ENCODE results near the gene POMGNT1. TPM values are rescaled to one million over a fixed set of nuclear protein-coding genes. Genes with fewer than 3 reads are reported as not detected.

POMGNT1 gene
- total RNA-seq, 2 donors from 2014 or later, result 31.9 to 36.3 TPM

DNA sequence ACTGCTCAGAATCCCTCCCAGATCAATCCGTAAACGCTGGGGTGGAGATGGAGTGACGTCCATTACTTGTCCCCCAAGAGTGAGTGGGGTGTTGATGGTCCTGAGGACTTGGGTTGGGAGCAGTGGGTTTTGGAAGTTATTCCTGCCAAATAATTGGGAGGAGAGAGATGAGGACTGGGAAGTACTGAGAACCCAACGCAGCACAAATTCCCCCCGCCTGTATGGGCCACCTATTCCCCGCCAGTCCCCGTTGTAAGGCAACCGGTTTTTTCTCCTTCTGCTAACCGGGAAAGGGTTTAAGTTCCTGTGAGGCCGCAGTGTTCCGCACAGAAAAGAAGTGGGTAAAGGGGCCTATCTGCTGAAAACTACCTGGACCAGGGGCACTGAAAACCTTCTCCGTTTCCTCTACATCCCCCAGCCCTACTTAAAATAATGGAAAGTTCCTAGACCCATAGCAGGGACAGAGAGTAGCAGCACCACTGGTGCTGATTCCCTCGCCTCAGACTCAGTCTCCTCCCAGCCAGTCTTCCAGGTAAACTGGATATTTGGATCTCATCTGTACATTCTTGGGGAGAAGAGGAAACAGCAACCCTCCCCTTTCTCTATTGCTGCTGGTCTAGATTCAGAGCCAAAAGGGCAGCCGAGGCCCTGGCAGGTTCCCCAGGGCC, 5.6 kb upstream of the POMGNT1 start:
- Histone ChIP-seq H3K27me3 (no peaks in the 10 kb centered on the region), H3K4me1 (peaks cover 14% of the 10 kb centered on the region), H3K4me3 (no peak overlapping the region), H3K36me3 (replicated peaks in 1 of 2; ENCODE audit: insufficient read depth in 1 of 2, low read depth in 2 of 2) (no peaks in the 10 kb centered on the region), H3K27ac (no peak overlapping the region), H3K9me3 (no peaks in the 10 kb centered on the region)
- DNase-seq (no peak), ATAC-seq (no peak)
- 65 to 78% methylated on average over 14 of the region's 14 CpGs for WGBS, 2 donors
- no peak for TF ChIP-seq POLR2A (IDR thresholded peaks at IDR 0.05)
- TF ChIP-seq, protein P1, sequence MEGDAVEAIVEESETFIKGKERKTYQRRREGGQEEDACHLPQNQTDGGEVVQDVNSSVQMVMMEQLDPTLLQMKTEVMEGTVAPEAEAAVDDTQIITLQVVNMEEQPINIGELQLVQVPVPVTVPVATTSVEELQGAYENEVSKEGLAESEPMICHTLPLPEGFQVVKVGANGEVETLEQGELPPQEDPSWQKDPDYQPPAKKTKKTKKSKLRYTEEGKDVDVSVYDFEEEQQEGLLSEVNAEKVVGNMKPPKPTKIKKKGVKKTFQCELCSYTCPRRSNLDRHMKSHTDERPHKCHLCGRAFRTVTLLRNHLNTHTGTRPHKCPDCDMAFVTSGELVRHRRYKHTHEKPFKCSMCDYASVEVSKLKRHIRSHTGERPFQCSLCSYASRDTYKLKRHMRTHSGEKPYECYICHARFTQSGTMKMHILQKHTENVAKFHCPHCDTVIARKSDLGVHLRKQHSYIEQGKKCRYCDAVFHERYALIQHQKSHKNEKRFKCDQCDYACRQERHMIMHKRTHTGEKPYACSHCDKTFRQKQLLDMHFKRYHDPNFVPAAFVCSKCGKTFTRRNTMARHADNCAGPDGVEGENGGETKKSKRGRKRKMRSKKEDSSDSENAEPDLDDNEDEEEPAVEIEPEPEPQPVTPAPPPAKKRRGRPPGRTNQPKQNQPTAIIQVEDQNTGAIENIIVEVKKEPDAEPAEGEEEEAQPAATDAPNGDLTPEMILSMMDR (IDR thresholded peaks at IDR 0.05), result no peak
- intact Hi-C loops (cut with DNase I), result no loop called here

DNA sequence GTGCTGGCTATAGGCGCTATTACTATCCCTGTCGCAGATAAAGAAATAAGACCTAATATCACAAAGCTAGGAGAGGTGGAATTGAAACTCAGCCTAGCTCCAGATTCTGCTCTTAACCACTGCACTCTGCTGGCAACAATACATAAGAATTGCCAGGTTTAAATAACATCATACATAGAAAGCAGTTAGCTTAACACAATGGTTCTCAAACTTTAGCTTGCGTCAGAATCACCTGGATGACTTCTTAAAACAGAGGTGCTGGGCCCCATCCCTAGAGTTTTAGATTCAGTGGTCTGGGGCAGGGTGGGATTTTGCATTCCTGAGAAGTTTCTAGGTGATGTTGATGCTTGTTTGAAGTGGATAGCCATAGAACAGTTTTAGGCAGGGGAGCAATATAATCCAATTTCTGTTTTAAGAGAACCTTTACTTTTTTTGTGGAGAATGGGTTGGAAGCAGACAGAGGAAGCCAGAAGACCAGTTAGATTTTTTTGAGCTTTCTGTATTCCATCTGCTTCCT, 1.1 kb upstream of the POMGNT1 start:
- H3K27ac ChIP-seq, result no peak overlapping the region
- H3K4me1 ChIP-seq, result peaks cover 33% of the 10 kb centered on the region
- H3K4me3 ChIP-seq, result no peak overlapping the region
- 58 to 72% methylated on average over 3 of the region's 3 CpGs for WGBS, 2 donors
- ATAC-seq, result no peak
- intact Hi-C loops (cut with DNase I), result no loop called here
- no peak for DNase-seq
- TF ChIP-seq POLR2A (IDR thresholded peaks at IDR 0.05), result no peak
- TF ChIP-seq, protein P1 (IDR thresholded peaks at IDR 0.05), result no peak
- no peaks in the 10 kb centered on the region for H3K9me3 ChIP-seq
- H3K27me3 ChIP-seq, result no peaks in the 10 kb centered on the region
- H3K36me3 ChIP-seq (replicated peaks in 1 of 2; ENCODE audit: insufficient read depth in 1 of 2, low read depth in 2 of 2), result no peaks in the 10 kb centered on the region

DNA sequence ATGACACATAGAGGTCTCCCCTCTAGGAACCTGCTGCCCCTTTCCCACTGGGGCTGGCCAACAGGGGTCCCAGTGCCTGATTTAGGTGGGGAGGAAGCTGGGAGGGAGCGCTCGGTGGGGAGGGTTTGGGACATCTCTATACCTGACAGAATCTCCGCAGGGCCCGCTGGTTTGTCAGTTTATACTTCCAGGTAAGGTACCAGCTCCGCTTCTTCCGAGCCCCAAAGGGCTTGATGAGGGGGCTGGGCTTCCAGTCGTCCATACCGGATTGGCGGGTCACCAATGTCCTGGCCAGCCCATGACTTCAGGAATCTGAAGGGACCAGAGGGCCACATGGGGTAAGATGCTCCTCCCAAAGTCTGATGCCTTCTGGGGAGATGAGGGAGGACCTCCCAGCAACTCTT, 672 bp downstream of the POMGNT1 start:
- peak overlapping the region; percentile 54 to 75 for H3K4me3 ChIP-seq
- intact Hi-C loops (cut with DNase I), result no loop called here
- H3K9me3 ChIP-seq, result no peaks in the 10 kb centered on the region
- no peak for DNase-seq
- TF ChIP-seq POLR2A (IDR thresholded peaks at IDR 0.05), result no peak
- TF ChIP-seq, protein P1 (IDR thresholded peaks at IDR 0.05), result no peak
- ATAC-seq, result no peak
- H3K27me3 ChIP-seq, result no peaks in the 10 kb centered on the region
- peaks cover 24% of the 10 kb centered on the region for H3K4me1 ChIP-seq
- peaks cover 0 to 6% of the 10 kb centered on the region in 2 donors for H3K36me3 ChIP-seq (replicated peaks in 1 of 2; ENCODE audit: insufficient read depth in 1 of 2, low read depth in 2 of 2)
- H3K27ac ChIP-seq, result peak overlapping the region in 3 of 4 donors; percentile 51 to 73 (median 56)
- 52 to 80% methylated on average over 3 to 9 of the region's 9 CpGs for WGBS, 2 donors

DNA sequence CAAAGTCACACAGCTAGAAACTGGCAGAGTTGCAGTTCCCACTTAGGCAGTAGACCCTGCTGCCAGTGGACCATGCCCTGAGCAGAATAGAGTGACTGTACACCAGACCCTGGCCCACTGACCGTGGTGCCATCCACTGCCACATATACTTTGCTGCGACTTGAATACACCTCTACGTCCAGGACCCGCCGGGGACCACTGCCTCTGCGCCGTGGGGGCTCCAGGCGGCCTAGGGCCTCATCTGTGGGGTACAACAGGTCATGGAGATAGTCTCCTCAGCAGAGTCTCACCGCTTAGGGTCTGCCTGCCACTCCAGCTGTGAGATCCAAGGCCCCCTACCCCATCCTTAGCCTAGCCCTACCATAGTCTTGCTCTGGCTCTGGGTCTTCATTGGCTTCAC, 1.6 kb downstream of the POMGNT1 start:
- no peak for DNase-seq
- ATAC-seq, result no peak
- no peak for TF ChIP-seq POLR2A (IDR thresholded peaks at IDR 0.05)
- TF ChIP-seq, protein P1 (IDR thresholded peaks at IDR 0.05), result no peak
- H3K4me1 ChIP-seq, result peaks cover 24% of the 10 kb centered on the region
- H3K36me3 ChIP-seq (replicated peaks in 1 of 2; ENCODE audit: insufficient read depth in 1 of 2, low read depth in 2 of 2), result peaks cover 0 to 9% of the 10 kb centered on the region in 2 donors
- no peaks in the 10 kb centered on the region for H3K9me3 ChIP-seq
- intact Hi-C loops (cut with DNase I), result no loop called here
- H3K4me3 ChIP-seq, result no peak overlapping the region
- WGBS, 2 donors, result 95 to 100% methylated on average over 6 to 9 of the region's 9 CpGs
- H3K27me3 ChIP-seq, result no peaks in the 10 kb centered on the region
- H3K27ac ChIP-seq, result no peak overlapping the region
